NCI-H446 (cell line): ENCODE data around the gene ANAPC1.
"Not testable (repeated sequence)": the region's sequence is repeated elsewhere in the genome, so short reads cannot be mapped to it uniquely, and the experiment has no call there.

Experiments used
- DNase-seq, 2 experiments: peaks; one replicate each; lab custom pipeline; 2025; lab: John Stamatoyannopoulos, UW

ANAPC1 gene

DNA sequence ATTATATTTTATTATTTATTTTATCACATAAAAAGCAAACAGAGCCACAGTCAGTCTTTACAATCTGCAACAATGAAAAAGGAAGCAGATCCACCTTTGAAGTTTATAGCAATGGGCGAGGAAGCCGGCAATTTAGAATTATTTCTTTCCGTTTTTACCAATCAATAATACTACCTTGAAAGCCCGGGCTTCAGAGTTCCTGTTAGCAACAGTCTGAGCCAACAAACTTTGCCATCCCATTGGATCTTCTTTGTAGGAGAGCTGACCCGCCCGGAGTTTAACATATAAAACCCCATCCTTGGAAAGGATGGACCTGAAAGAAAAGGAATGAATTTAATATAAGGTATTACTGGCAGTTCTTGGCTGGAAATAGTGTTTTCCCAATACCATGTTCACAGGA lies 101.8 kb downstream of the ANAPC1 start:
- not testable (repeated sequence) for DNase-seq

DNA sequence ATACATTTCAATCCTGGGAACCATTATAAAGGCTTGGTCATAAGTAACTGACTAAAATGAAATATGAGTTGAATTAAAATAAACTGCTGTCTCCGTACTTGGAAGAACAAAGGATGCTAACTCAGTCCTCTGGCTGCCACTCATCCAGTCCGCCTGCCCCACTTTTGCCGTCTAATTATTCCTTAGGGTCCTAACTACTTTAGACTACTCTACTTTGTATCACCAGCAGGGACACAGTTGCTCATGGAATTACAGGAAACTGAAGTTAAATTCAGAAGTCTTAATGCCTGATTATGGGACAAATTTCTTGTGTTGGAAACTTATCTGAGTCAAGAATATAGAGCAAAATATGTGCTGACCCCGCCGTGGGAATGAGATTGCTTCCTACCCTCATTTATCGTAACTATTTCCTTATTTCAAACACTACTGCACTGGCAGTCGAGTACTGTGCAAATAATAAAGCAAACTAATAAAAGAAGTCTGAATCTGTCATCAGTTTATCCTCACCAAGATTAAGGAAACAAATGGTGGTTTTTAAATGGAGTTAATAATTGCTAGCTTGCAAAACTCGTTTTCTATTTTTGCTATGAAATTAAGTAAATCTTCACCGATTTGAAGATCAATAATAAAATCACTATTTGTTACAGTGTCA lies 102.4 kb downstream of the ANAPC1 start:
- not testable (repeated sequence) for DNase-seq

DNA sequence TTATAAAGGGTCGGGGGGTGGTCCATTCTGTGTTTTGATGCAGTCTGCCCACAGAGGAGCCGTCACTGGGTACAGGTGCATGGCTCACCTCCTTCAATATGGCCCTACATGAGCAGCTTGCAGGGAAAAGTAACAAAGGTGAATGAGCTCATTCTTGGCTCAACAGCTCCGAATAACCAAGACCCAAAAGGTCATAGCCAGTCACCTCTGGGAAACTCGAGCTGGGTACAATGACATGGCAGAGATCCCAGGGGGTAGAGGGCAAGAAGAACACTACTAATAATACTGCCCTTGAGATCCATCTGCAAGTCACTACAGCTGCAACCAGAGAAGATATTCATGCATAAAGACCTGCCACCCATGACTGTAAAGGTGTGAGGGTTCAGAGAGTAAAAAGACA lies 106.8 kb downstream of the ANAPC1 start:
- DNase-seq = not testable (repeated sequence)

DNA sequence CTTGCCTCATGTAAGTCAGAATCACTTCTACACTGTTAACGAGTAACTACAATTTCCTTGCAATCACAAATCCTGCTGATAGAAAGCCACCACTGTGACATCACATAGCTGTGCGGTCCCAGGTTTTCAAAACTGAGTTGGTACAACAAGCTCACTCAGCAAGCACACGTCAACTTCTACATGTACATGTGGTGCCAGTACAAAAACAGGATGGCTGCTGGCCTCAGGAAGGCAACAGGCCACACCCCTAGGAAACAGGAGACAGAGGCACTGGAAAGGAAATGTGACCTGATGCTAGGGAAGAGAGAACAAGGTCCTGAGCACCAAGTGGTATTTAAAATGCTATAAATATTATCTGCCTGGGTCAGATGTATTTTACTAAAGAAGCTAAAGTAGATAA lies 107.7 kb downstream of the ANAPC1 start:
- not testable (repeated sequence) for DNase-seq

DNA sequence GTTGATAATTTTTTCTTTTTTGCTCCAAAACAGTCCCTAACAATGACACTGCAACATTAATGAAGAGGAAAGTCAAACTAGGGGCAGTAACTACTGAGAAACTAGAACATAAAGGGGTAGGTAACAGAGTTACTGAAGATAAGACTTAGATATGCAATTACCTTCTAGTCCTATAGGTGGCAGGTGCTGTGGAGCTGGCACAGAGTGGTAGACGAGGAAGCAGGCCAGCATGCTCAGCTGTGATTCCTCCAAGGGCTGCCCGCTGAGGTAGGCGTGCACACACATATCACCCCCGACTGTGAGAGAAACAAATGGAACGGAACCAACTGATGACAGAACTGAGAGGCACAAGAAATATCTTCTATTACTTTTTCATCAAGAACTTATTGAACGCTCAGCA lies 111.8 kb downstream of the ANAPC1 start:
- DNase-seq = not testable (repeated sequence)

DNA sequence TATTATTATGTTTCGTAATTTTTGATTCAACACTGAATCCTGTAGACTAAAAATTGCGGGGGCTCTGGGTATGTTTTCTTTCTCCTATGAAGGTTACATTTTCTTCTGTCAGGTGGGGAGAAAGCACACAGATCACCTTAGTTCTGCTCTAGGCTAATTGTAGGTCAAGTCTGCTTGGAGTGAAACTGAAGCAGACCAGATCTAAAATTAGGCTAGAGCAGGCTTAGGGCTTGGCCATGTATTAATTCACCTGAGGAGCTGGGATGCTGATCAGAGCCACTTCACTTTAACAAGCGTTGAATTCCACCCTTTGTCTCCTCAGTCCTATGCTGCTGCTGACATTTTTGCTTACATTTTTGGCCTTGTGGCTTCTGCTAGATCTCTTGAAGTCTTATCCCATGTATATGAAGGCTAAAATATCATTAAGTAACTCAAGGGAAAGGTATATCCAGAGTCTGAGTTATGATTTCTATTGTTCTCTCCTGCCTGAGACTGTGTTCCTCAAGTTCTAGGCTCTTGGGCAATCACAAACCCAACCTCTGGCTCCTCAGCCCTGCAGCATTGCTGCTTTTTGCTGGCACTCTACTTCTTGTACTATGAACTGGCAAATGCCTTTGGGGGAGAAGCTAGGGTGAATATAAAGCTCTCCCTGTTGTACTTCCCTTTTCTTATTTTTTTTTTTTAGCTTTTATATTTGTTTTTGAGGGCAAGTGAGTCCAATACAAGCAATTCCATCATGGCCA lies 112.9 kb downstream of the ANAPC1 start:
- not testable (repeated sequence) for DNase-seq

DNA sequence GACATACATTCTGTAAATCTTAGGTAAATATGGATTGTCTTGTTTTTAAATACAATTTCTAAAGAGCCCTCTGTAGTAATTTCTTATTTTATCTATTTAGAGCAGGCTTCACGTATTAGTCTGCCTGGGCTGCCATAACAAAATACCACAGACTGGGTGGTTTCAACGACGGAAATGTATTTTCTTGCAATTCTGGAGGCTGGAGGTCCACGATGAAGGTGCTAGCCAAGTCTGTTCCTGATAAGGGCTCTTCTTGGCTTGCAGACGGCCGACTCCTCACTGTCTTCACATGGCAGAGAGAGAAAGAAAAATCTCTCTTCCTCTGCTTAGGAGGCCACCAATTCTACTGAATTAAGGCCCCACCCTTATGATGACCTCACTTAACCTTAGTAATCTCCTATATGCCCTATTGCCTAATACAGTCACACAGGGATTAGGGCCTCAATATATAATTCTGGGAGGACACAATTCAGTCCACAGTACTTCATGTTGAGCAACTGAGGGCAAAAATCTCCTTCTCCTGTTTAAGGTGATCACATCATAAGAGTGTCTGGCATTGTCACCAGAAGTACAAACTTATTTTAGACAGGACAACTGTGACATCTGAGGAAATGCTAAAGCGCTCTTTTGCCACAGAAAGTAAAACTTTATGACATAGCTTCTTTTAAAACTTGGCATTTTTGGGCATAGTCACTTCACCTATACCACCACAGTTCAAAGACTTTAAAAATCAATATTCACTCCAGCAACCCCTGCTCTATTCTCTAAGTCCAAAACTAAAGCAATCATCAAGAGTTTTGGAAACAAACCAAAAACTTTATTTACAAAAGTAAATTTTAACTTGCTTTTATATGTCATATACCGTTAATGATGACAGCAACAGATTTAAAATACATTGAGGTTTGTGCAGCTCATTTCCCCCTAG lies 115.5 kb downstream of the ANAPC1 start:
- DNase-seq = not testable (repeated sequence)

DNA sequence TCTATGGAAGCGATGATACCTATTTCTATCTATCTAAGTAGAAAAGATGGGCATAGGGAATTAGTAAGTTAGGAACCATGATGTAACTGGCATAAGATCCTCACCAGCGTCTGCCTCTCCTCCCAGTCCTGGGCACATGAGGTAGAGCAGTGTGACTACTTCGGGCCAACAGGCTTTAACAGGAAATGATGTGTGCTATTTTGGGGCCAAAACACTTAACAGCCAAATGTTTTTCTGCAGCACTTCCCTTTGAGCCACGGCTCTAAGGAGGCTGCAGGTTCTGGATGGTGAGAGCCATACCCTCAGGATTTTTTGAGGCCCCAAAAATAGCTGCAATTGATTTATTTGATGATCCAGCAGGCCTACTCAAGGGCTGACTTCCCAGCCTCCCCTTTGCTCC lies 116.9 kb downstream of the ANAPC1 start:
- DNase-seq = not testable (repeated sequence)

DNA sequence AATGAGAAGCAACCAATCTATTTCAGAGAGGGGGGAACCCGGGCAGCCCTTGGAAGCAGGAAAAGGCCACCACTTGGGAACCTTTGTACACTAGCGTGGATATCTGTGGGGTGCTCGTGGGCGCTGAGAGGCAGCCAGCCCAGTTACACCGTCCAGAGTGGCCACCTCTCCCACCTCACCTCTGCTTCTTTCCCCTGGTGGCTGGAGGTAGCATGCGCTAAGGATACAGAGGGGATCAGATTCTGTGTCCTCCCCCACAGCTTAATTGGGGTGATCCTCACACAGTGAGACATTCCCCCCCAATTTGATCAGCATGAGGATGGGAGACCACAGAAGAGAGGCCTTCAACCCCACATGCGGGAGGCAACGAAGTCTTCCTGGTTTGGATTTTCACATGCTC lies 117.7 kb downstream of the ANAPC1 start:
- not testable (repeated sequence) for DNase-seq

DNA sequence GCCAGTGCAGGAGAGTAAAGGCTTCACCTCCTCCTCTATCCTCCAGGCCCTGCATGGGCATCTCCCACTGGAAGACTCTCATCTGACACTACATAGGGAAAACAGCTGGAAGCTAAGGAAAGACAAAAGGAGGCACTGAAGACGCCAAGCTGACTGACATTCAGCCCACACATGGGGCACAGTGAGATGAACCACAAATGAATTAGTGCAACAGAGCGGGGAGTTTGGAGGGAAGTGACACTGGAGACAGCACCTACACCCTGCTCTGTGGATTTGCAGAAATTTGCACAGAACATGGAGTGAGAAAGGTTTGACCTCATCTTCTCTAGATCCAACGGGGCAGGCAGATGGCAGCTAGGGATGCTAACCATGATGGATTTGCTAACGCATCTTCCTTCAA lies 119.8 kb downstream of the ANAPC1 start:
- not testable (repeated sequence) for DNase-seq

DNA sequence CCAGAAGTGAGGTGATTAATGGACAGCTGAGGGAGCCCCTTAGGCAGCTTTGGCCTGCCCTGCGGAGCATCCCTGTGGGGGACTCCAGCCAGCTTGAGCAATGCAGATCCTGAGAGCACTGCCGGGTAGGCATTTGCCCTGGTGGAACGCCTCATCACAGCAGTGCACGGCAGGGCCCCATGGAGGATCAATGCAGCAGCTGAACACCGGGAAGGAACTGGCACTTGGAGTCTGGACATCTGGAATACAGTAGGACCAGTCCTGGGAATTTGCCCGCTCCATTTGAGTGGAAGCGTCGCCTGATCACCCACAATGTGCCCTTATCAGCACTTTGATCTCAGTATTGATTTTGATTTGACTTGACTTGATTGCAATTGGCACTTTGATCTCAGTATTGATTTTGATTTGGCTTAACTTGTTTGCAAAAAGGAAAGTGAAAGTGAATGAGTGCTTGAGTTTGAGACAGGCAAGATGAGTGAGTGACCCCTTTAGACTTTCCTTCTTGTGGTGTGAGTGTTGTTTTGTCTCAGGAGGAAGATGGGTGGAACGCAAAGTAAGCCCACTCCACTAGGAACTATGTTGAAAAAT lies 123.2 kb downstream of the ANAPC1 start:
- DNase-seq = not testable (repeated sequence)

DNA sequence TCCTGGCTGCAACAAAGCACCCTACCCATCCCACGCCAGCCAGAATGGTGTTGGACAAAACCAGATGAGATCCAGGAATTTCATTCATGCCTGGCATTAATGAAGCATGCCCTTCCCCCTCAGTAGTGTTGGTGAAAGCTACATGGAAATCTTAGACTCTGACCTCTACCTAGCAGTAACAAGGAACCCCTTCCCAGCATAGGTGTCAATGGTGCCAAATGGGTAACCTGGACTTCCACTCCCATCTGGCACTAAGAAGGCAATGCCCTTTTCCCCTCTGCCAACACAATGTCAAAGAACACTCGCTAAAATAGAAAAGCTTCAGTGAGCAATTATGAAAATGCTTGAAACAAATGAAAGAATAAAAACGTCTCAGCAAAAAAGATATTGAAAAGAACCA lies 131.5 kb downstream of the ANAPC1 start:
- not testable (repeated sequence) for DNase-seq

DNA sequence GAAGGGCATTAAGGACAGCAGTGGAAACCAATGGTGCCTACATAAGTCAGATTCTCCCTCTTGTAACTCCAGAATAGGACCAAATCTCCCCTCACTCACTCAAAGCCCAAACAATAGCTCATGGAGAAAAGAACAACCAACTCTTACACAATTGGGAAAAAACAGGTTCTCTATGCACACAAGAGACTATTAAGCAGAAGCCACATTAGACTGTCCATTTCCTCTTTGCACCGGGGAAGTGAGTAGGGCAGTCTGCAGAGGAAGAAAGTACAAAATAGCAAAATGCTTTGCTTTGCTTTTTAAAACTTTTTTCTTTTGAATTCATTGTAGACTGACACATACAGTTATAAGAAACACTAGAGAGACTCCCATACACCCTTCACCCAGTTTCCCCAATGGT lies 133.4 kb downstream of the ANAPC1 start:
- not testable (repeated sequence) for DNase-seq

DNA sequence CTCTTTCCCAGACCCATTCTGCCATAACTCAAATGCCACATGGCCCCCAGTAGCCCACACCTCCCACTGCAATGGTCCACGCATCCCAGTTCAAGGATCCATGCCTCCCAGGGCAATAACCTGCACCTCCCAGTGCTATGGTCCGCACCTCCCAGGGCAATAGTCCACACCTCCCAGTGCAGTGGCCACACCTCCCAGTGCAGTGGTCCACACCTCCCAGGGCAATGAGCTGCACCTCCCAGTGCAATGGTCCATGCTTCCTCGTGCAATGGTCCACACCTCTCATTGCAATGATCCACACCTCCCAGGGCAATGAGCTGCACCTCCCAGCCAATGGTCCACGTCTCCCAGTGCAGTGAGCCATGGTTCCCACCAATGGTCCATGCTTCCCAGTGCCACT lies 135.6 kb downstream of the ANAPC1 start:
- not testable (repeated sequence) for DNase-seq

DNA sequence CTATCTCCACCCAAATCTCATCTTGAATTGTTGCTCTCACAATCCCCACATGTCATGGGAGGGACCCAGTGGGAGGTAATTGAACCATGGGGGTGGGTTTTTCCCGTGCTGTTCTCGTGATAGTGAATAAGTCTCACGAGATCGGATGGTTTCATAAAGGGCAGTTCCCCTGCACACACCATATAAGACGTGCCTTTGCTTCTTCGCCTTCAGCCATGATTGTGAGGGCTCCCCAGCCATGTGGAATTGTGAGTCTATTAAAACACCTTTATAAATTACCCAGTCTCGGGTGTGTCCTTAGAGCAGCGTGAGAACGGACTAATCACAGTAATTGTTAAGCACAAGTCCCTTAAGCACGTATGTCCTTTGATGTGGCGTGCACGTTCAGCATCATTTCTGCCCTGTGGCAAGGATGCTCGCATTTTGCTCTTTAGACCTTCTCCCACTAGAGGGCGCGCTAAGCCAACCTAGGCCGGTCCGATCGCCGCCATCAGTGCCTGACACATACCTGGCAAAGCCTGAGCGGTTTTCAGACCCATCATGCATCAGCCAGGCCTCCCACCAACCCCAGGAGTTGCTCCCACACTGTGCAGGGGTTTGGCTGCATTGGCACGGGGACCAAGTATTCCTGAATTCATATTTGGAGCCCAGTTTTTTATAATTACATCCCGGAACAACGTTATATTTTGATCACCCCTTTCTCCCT lies 136.4 kb downstream of the ANAPC1 start:
- DNase-seq = not testable (repeated sequence)

DNA sequence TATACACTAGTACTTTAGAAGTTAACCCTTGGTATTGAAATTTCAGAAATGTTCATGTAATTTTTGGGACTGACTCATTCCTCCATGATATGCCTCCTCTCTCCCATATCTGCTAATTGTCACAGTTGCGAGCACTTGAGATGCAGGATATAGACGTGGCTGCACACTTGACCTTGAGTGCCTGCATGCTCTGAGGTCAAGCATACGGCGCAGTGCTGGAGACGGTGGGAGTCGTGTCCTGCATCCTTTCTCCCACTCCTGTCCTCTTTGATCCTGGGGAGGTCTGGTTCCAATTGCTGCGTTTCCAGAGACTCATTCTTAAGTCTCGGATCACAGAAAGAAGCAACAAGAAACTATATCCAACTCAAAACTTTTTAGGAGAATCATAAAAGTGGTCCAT lies 139.2 kb downstream of the ANAPC1 start:
- not testable (repeated sequence) for DNase-seq

DNA sequence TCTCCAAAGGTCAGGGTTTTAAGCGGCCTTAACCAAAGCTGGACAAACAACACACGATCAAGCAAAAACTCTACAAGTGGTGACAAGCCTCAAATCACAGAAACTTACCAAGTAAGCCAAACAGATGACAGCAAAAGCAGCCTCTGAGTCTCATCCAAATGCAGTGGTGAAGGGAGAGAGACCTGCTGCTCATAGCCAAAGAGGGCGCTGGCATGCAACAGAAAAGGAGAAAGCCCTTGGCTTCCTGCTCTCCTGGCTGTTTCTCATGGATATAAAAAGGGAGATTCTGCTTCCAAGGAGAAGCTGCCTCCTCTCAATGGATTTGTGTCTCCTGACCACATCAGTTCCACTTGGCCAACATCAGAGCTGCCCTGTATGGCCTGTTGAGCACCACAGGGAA lies 142.5 kb downstream of the ANAPC1 start:
- not testable (repeated sequence) for DNase-seq

DNA sequence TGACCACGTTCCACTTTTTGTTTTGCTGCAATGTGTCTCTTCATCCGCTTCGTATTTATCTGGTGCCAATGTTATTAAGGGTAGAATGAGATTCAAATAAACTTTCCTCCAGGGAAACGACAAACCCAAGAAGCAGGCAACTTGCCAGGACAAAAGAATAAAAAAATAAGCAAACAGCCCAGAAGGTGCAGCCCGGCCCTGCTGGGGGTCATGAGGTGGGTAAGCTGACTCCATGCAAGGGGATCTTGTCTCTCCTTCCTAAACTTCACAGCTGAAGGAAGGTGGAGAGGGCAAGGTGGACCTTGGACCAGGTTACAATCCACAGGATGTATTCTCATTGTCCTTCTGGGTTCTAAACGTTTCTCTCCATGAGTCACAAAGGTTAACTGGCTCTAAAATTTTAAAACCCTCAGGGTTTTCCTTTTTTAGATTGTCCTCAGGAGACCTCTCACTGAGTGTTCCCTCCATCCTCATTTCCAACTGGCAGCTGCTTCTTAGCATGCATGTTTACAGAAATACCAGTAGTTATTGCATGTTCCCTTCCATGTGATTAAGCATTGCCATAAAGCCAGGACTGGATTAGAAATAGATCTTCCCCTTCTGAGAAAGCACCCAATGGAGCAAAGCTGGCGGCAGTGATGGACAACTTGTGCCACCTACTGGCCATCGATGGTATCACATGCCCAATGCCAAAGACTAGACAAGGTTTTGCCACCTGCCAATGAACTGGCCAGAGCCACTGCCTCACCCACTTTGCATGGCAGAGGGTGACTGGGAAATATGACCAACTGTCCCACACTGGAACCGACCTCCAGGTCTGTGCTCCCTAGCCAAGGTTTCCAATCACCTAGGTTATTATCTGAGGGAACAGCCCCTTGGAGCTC lies 147.9 kb downstream of the ANAPC1 start:
- DNase-seq = peak; percentile 23 to 64

DNA sequence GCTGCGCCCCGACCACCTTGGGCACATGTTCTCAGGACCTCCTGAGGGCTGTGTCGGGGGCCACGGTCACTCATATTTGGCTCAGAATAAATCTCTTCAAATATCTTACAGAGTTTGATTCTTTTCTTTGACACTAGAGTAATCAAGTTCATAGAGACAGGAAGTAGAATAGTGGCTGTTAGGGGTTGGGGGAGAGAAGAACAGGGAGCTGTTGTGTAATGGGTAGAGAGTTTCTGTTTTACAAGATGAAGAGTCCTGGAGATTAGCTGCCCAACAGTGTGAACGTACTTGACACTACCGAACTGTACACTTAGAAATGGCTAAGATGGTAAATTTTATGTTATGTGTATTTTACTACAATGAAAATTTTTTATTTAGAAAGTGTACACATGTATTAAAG lies 148.6 kb downstream of the ANAPC1 start:
- not testable (repeated sequence) for DNase-seq

DNA sequence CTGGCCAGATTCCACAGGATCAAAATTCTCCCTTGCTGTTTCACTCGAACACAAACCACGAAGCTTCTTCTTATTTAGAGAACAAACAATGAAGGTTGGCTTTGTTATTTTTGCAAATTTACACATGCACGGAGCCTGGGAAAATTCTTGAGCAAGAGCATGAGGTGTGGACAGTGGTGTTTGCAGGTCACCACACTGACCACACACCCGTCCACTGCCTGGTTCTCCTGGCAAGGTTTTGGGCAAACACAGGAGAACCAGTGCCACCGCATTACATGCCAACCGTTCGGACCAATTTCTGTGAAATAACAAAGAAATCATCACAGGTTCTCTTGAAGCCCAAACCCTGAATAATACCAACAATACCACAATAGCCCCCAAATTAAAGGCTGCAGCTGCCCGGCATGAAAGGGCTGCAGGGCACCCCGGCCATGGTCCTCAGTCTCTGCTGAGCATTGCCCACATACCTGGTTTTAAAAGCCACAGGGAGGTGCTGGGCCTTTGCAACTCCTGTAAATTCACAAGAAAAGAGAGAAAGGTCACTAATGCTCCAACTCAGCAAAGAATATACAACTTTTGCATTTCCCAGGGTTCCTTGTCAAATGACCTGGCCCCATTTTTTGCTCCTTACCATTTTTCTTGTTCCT lies 154.1 kb downstream of the ANAPC1 start:
- not testable (repeated sequence) for DNase-seq
